ENCODE data around the gene ZNHIT3.

- TF ChIP-seq CTCF (IDR thresholded peaks at IDR 0.05), result no peak
- TF ChIP-seq POLR2A (IDR thresholded peaks at IDR 0.05), result no peak
Measured at GRCh38 chr17:36515837-36516236, 29.4 kb downstream of the ZNHIT3 start.

All from right lobe of liver (tissue), 4 donors.